ENCODE measurements around the gene DAAM1.

Gene DAAM1

GRCh38 chr14:59358102-59358501, 169.6 kb downstream of the DAAM1 start:
- Mint-ChIP-seq H3K4me1 (ENCODE audit: low read depth) (peaks cover 4% of the 10 kb centered on the region), H3K27me3 (no peaks in the 10 kb centered on the region), H3K36me3 (ENCODE audit: low read depth) (peaks cover 61% of the 10 kb centered on the region), H3K4me3 (no peak overlapping the region), H3K9me3 (no peaks in the 10 kb centered on the region), H3K27ac (no peak overlapping the region)
- DNase-seq = no peak

- H3K4me3 Mint-ChIP-seq = no peak overlapping the region
- no peaks in the 10 kb centered on the region for H3K27me3 Mint-ChIP-seq
- H3K36me3 Mint-ChIP-seq (ENCODE audit: low read depth) = peaks cover 61% of the 10 kb centered on the region
- peaks cover 4% of the 10 kb centered on the region for H3K4me1 Mint-ChIP-seq (ENCODE audit: low read depth)
- DNase-seq = no peak
- no peaks in the 10 kb centered on the region for H3K9me3 Mint-ChIP-seq
- no peak overlapping the region for H3K27ac Mint-ChIP-seq
These were observed 170.3 kb downstream of the DAAM1 start for GRCh38 chr14:59358784-59359183.

GRCh38 chr14:59359431-59360124, 171.1 kb downstream of the DAAM1 start:
- no peaks in the 10 kb centered on the region for H3K27me3 Mint-ChIP-seq
- DNase-seq = no peak
- H3K36me3 Mint-ChIP-seq (ENCODE audit: low read depth) = peaks cover 62% of the 10 kb centered on the region
- peaks cover 4% of the 10 kb centered on the region for H3K4me1 Mint-ChIP-seq (ENCODE audit: low read depth)
- H3K9me3 Mint-ChIP-seq = no peaks in the 10 kb centered on the region
- no peak overlapping the region for H3K4me3 Mint-ChIP-seq
- no peak overlapping the region for H3K27ac Mint-ChIP-seq

GRCh38 chr14:59360233-59360632, 171.8 kb downstream of the DAAM1 start:
- no peak overlapping the region for H3K27ac Mint-ChIP-seq
- DNase-seq = no peak
- H3K4me3 Mint-ChIP-seq = no peak overlapping the region
- H3K9me3 Mint-ChIP-seq = no peaks in the 10 kb centered on the region
- no peaks in the 10 kb centered on the region for H3K27me3 Mint-ChIP-seq
- peaks cover 4% of the 10 kb centered on the region for H3K4me1 Mint-ChIP-seq (ENCODE audit: low read depth)
- peaks cover 62% of the 10 kb centered on the region for H3K36me3 Mint-ChIP-seq (ENCODE audit: low read depth)

- Mint-ChIP-seq H3K9me3 (no peaks in the 10 kb centered on the region), H3K4me3 (no peak overlapping the region), H3K4me1 (ENCODE audit: low read depth) (peaks cover 4% of the 10 kb centered on the region), H3K36me3 (ENCODE audit: low read depth) (peaks cover 54% of the 10 kb centered on the region), H3K27ac (no peak overlapping the region), H3K27me3 (no peaks in the 10 kb centered on the region)
- no peak for DNase-seq
These were observed 172.7 kb downstream of the DAAM1 start for GRCh38 chr14:59360923-59361794.

- Mint-ChIP-seq H3K36me3 (ENCODE audit: low read depth) (peaks cover 46% of the 10 kb centered on the region), H3K4me1 (ENCODE audit: low read depth) (peaks cover 4% of the 10 kb centered on the region), H3K27ac (no peak overlapping the region), H3K4me3 (no peak overlapping the region), H3K27me3 (no peaks in the 10 kb centered on the region), H3K9me3 (no peaks in the 10 kb centered on the region)
- DNase-seq = no peak
These were observed 174.0 kb downstream of the DAAM1 start for GRCh38 chr14:59362513-59362912.

- Mint-ChIP-seq H3K4me1 (ENCODE audit: low read depth) (peaks cover 4% of the 10 kb centered on the region), H3K27ac (no peak overlapping the region), H3K4me3 (no peak overlapping the region), H3K27me3 (no peaks in the 10 kb centered on the region), H3K36me3 (ENCODE audit: low read depth) (peaks cover 51% of the 10 kb centered on the region), H3K9me3 (no peaks in the 10 kb centered on the region)
- DNase-seq = no peak
These were observed 175.2 kb downstream of the DAAM1 start for GRCh38 chr14:59363531-59364226.

- peaks cover 18% of the 10 kb centered on the region for H3K36me3 Mint-ChIP-seq (ENCODE audit: low read depth)
- H3K4me1 Mint-ChIP-seq (ENCODE audit: low read depth) = no peaks in the 10 kb centered on the region
- H3K9me3 Mint-ChIP-seq = no peaks in the 10 kb centered on the region
- H3K27ac Mint-ChIP-seq = no peak overlapping the region
- H3K27me3 Mint-ChIP-seq = no peaks in the 10 kb centered on the region
- DNase-seq = no peak
- H3K4me3 Mint-ChIP-seq = no peak overlapping the region
These were observed 181.8 kb downstream of the DAAM1 start for GRCh38 chr14:59370158-59370742.

- Mint-ChIP-seq H3K9me3 (no peaks in the 10 kb centered on the region), H3K4me1 (ENCODE audit: low read depth) (no peaks in the 10 kb centered on the region), H3K27ac (no peak overlapping the region), H3K27me3 (no peaks in the 10 kb centered on the region), H3K36me3 (ENCODE audit: low read depth) (peaks cover 18% of the 10 kb centered on the region), H3K4me3 (no peak overlapping the region)
- no peak for DNase-seq
These were observed 183.3 kb downstream of the DAAM1 start for GRCh38 chr14:59371771-59372170.

- H3K36me3 Mint-ChIP-seq (ENCODE audit: low read depth) = peaks cover 2% of the 10 kb centered on the region
- DNase-seq = no peak
- H3K27ac Mint-ChIP-seq = no peak overlapping the region
- H3K4me1 Mint-ChIP-seq (ENCODE audit: low read depth) = no peaks in the 10 kb centered on the region
- H3K4me3 Mint-ChIP-seq = no peak overlapping the region
- H3K9me3 Mint-ChIP-seq = no peaks in the 10 kb centered on the region
- H3K27me3 Mint-ChIP-seq = no peaks in the 10 kb centered on the region
These were observed 185.6 kb downstream of the DAAM1 start for GRCh38 chr14:59374048-59374447.

- no peak overlapping the region for H3K4me3 Mint-ChIP-seq
- no peak for DNase-seq
- no peak overlapping the region for H3K27ac Mint-ChIP-seq
- no peaks in the 10 kb centered on the region for H3K4me1 Mint-ChIP-seq (ENCODE audit: low read depth)
- H3K27me3 Mint-ChIP-seq = no peaks in the 10 kb centered on the region
- H3K9me3 Mint-ChIP-seq = no peaks in the 10 kb centered on the region
- no peaks in the 10 kb centered on the region for H3K36me3 Mint-ChIP-seq (ENCODE audit: low read depth)
These were observed 188.2 kb downstream of the DAAM1 start for GRCh38 chr14:59376686-59377085.

- Mint-ChIP-seq H3K36me3 (ENCODE audit: low read depth) (no peaks in the 10 kb centered on the region), H3K4me1 (ENCODE audit: low read depth) (no peaks in the 10 kb centered on the region), H3K27me3 (no peaks in the 10 kb centered on the region), H3K27ac (no peak overlapping the region), H3K4me3 (no peak overlapping the region), H3K9me3 (no peaks in the 10 kb centered on the region)
- no peak for DNase-seq
These were observed 189.0 kb downstream of the DAAM1 start for GRCh38 chr14:59377491-59377890.

- no peak overlapping the region for H3K4me3 Mint-ChIP-seq
- peaks cover 4% of the 10 kb centered on the region for H3K9me3 Mint-ChIP-seq
- DNase-seq = no peak
- H3K27me3 Mint-ChIP-seq = no peaks in the 10 kb centered on the region
- no peak overlapping the region for H3K27ac Mint-ChIP-seq
- H3K4me1 Mint-ChIP-seq (ENCODE audit: low read depth) = no peaks in the 10 kb centered on the region
- H3K36me3 Mint-ChIP-seq (ENCODE audit: low read depth) = no peaks in the 10 kb centered on the region
These were observed 189.6 kb downstream of the DAAM1 start for GRCh38 chr14:59377991-59378601.

GRCh38 chr14:59389936-59390335, 201.5 kb downstream of the DAAM1 start:
- no peak overlapping the region for H3K4me3 Mint-ChIP-seq
- no peak for DNase-seq
- H3K27ac Mint-ChIP-seq = no peak overlapping the region
- H3K4me1 Mint-ChIP-seq (ENCODE audit: low read depth) = no peaks in the 10 kb centered on the region
- peaks cover 6% of the 10 kb centered on the region for H3K9me3 Mint-ChIP-seq
- no peaks in the 10 kb centered on the region for H3K27me3 Mint-ChIP-seq
- H3K36me3 Mint-ChIP-seq (ENCODE audit: low read depth) = no peaks in the 10 kb centered on the region
